ENCODE results near the gene NOL3.

GRCh38 chr16:67191411-67191994, 21.2 kb downstream of the NOL3 start:
- TF ChIP-seq CTCF (IDR thresholded peaks at IDR 0.05): no peak
- TF ChIP-seq HMGXB4 (CRISPR knock-in tag; IDR thresholded peaks at IDR 0.05): no peak
- TF ChIP-seq ZBTB43 (CRISPR knock-in tag; IDR thresholded peaks at IDR 0.05): no peak
